Thyroid gland (tissue), 4 donors: ENCODE measurements around the gene NUP43.

Source experiments
- POLR2A ChIP-seq, 2 donors: fragments of 450-650 bp; IDR thresholded peaks; one replicate each; pipeline ENCODE4 v1.6.1; 2017; ENCODE audit warnings: antibody characterized with exemption in 2 of 2, mild to moderate bottlenecking in 2 of 2, moderate library complexity in 1 of 2
- TF ChIP-seq, protein P1 (sequence below), 6 experiments: fragments of 200-600 bp in 3 of 6; fragments of 450-650 bp in 3 of 6; sonication (generic) in 3 of 6; IDR thresholded peaks; one replicate each; pipeline ENCODE4 v1.5.1; 2016 to 2019; ENCODE audit warnings: antibody characterized with exemption in 6 of 6, mild to moderate bottlenecking in 2 of 6, inconsistent platforms in 1 of 6, moderate library complexity in 1 of 6

DNA sequence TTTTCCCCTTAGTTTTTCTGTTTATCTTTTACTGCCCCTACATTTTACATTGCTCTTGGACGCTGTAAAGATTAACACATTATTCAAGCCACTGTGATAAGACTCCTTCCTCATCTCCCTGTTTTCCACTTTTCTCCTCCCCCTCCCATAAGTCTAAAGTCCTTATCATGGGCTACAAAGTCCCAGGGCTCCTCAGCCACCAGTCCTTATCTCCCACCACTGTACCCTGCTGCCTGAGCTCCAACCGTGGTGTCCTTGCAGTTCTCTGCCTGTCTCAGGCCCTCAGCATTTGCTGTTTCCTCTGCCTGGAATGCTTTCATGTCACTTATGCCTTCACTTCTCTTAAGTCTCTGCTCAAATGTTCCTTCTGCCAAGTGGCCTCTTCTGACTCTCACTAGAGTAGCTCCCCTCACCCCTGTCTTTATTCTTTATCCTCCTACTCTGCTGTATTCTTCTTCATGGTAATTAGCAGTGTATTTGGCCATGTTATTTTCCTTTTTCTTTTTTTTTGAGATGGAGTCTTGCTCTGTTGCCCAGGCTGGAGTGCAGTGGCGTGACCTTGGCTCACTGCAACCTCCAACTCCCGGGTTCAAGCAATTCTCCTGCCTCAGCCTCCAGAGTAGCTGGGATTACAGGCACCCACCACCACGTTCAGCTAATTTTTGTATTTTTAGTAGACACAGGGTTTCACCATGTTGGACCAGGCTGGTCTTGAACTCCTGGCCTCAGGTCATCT lies 17.7 kb downstream of the NUP43 start:
- TF ChIP-seq, protein P1, sequence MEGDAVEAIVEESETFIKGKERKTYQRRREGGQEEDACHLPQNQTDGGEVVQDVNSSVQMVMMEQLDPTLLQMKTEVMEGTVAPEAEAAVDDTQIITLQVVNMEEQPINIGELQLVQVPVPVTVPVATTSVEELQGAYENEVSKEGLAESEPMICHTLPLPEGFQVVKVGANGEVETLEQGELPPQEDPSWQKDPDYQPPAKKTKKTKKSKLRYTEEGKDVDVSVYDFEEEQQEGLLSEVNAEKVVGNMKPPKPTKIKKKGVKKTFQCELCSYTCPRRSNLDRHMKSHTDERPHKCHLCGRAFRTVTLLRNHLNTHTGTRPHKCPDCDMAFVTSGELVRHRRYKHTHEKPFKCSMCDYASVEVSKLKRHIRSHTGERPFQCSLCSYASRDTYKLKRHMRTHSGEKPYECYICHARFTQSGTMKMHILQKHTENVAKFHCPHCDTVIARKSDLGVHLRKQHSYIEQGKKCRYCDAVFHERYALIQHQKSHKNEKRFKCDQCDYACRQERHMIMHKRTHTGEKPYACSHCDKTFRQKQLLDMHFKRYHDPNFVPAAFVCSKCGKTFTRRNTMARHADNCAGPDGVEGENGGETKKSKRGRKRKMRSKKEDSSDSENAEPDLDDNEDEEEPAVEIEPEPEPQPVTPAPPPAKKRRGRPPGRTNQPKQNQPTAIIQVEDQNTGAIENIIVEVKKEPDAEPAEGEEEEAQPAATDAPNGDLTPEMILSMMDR (IDR thresholded peaks at IDR 0.05): no peak
- no peak for TF ChIP-seq POLR2A (IDR thresholded peaks at IDR 0.05)
